Measurements from ENCODE around the gene SCAMP2.

GRCh38 chr15:74833376-74834107 lies 39.6 kb downstream of the SCAMP2 start:
- TF ChIP-seq POLR2AphosphoS5 (IDR thresholded peaks at IDR 0.05; ENCODE audit: low read depth, low read length), result no peak
- TF ChIP-seq POLR2A (IDR thresholded peaks at IDR 0.05; ENCODE audit: borderline replicate concordance, extremely low read depth, insufficient read depth, insufficient read length), result no peak
- no peak for TF ChIP-seq CTCF (IDR thresholded peaks at IDR 0.05 in 2 of 3, conservative IDR thresholded peaks at IDR 0.05 in 1 of 3; ENCODE audit: borderline replicate concordance in 1 of 3, insufficient read depth in 1 of 3, low read depth in 2 of 3, low read length in 2 of 3)
- TF ChIP-seq EGR1 (IDR thresholded peaks at IDR 0.05; ENCODE audit: low read depth), result no peak
- no peak for TF ChIP-seq EZH2 (IDR thresholded peaks at IDR 0.05)
- TF ChIP-seq REST (IDR thresholded peaks at IDR 0.05; ENCODE audit: low read depth), result no peak
- TF ChIP-seq RAD21 (IDR thresholded peaks at IDR 0.05; ENCODE audit: low read depth), result no peak
- TF ChIP-seq SRF (IDR thresholded peaks at IDR 0.05; ENCODE audit: low read depth), result no peak
- TF ChIP-seq EZH2phosphoT487 (IDR thresholded peaks at IDR 0.05; ENCODE audit: borderline replicate concordance), result no peak
- TF ChIP-seq SP1 (IDR thresholded peaks at IDR 0.05; ENCODE audit: low read depth), result no peak
- no peak for TF ChIP-seq CEBPB (IDR thresholded peaks at IDR 0.05; ENCODE audit: low read depth)
- TF ChIP-seq TCF7L2 (IDR thresholded peaks at IDR 0.05; ENCODE audit: borderline replicate concordance, extremely low read depth, insufficient read depth, insufficient read length), result no peak
- no peak for TF ChIP-seq ELF1 (IDR thresholded peaks at IDR 0.05; ENCODE audit: borderline replicate concordance, low read depth)
- no peak for TF ChIP-seq ZNF274 (IDR thresholded peaks at IDR 0.05; ENCODE audit: low read depth, low read length)

All from HCT116 (cell line).